Erythroblast (primary cell): ENCODE results near the gene LRFN2.

Experiments used
- GATA1 ChIP-seq: IDR thresholded peaks from 2 replicates; pipeline ENCODE4 v1.6.1; 2011; ENCODE audit warnings: low read depth, mild to moderate bottlenecking, control low read depth, low read length, moderate library complexity
- POLR2A ChIP-seq: IDR thresholded peaks from 2 replicates; pipeline ENCODE4 v1.6.1; 2011; ENCODE audit warnings: mild to moderate bottlenecking, low read length

GRCh38 chr6:40550202-40551101, 36.7 kb downstream of the LRFN2 start:
- TF ChIP-seq POLR2A, result no peak
- no peak for TF ChIP-seq GATA1
